ENCODE results near the gene NXF1. TPM values are rescaled to one million over a fixed set of nuclear protein-coding genes. Genes with fewer than 3 reads are reported as not detected.
"Not testable (repeated sequence)": the region's sequence is repeated elsewhere in the genome, so short reads cannot be mapped to it uniquely, and the experiment has no call there.

NXF1 gene
- total RNA-seq, 1 donor: 31.1 TPM

- no peak overlapping the region for H3K27ac ChIP-seq (ENCODE audit: low read depth, low read length)
- H3K27me3 ChIP-seq (ENCODE audit: insufficient read depth, low read length): no peaks in the 10 kb centered on the region
- no peak overlapping the region for H3K4me2 ChIP-seq (ENCODE audit: insufficient read depth, low read length)
- H3K4me1 ChIP-seq (ENCODE audit: insufficient read depth, low read length): peaks cover 18% of the 10 kb centered on the region
- no peak overlapping the region for H2AFZ ChIP-seq (ENCODE audit: low read length)
- no peaks in the 10 kb centered on the region for H4K20me1 ChIP-seq (ENCODE audit: insufficient read depth, low read length)
- peak; percentile 49 for DNase-seq (ENCODE audit: insufficient read length, low spot score, missing footprints)
- peaks cover 7% of the 10 kb centered on the region for H3K36me3 ChIP-seq (ENCODE audit: insufficient read depth, low read length)
- H3K9me3 ChIP-seq (ENCODE audit: low read depth, low read length): no peaks in the 10 kb centered on the region
- TF ChIP-seq, protein P1, sequence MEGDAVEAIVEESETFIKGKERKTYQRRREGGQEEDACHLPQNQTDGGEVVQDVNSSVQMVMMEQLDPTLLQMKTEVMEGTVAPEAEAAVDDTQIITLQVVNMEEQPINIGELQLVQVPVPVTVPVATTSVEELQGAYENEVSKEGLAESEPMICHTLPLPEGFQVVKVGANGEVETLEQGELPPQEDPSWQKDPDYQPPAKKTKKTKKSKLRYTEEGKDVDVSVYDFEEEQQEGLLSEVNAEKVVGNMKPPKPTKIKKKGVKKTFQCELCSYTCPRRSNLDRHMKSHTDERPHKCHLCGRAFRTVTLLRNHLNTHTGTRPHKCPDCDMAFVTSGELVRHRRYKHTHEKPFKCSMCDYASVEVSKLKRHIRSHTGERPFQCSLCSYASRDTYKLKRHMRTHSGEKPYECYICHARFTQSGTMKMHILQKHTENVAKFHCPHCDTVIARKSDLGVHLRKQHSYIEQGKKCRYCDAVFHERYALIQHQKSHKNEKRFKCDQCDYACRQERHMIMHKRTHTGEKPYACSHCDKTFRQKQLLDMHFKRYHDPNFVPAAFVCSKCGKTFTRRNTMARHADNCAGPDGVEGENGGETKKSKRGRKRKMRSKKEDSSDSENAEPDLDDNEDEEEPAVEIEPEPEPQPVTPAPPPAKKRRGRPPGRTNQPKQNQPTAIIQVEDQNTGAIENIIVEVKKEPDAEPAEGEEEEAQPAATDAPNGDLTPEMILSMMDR (IDR thresholded peaks at IDR 0.05; ENCODE audit: extremely low read depth, low read depth, low read length): no peak
- peaks cover 19% of the 10 kb centered on the region for H3K79me2 ChIP-seq (ENCODE audit: insufficient read depth, low read length)
- H3K4me3 ChIP-seq (ENCODE audit: insufficient read depth, low read length): no peak overlapping the region
Measured at GRCh38 chr11:62774407-62774806, 30.8 kb downstream of the NXF1 start.

DNA sequence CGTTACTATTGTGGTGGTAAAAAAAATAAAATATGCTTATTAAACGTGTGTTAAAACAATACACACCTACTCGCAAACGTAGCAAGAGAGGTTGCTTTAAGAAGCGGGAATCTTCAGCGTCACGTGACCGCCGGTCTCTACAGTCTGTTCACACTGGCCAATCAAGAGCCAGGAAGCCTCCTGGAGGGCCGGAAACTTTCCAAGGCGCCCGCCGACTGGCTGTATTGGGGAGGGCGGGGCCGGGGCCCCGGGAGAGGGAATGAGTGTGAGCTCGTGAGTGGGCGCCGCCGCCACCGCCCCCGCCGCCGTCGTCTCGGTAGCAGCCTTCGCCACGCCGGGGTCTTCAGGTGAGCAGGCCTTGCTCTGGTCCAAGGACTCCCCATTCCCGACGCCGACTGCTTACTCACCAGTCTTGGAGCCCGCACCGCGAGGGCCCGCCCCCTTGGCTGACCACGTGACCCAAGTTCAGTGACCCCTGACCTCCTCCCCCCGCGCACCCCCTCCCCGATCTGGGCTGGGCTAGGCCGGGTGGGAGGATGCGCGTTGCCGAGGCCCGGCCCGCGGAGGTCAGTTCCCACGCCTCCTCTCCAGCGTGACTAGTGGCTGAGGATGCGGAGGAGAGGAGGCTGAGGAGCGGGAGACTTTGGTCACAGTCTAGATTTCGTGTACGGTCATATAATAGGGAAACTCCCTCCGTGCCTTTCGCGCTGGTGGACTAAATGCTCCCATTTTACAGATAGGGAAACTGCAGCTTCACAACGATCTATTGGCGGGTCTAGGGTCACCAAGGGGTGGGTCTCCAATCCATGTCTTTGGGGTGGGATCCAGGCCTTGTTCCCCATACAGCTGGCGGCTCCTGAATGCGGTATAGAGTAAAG is 33.9 kb downstream of the NXF1 start, which contains the start of gene TAF6L:
TSS of gene TAF6L (plus strand) at position 253 of the 878 bp plus-strand sequence. CDS start 4,388 bp downstream, outside the sequence.
- H2AFZ ChIP-seq (ENCODE audit: low read length): peak within 1 kb of the TSS; percentile 95
- H4K20me1 ChIP-seq (ENCODE audit: insufficient read depth, low read length): no peaks in the 10 kb centered on the region
- TF ChIP-seq, protein P1 (IDR thresholded peaks at IDR 0.05; ENCODE audit: extremely low read depth, low read depth, low read length): no peak
- H3K9me3 ChIP-seq (ENCODE audit: low read depth, low read length): no peaks in the 10 kb centered on the region
- peak; percentile 98 for DNase-seq (ENCODE audit: insufficient read length, low spot score, missing footprints)
- H3K4me1 ChIP-seq (ENCODE audit: insufficient read depth, low read length): peaks cover 18% of the 10 kb centered on the region
- peak within 1 kb of the TSS; percentile 90 for H3K27ac ChIP-seq (ENCODE audit: low read depth, low read length)
- H3K79me2 ChIP-seq (ENCODE audit: insufficient read depth, low read length): peaks cover 19% of the 10 kb centered on the region
- peak within 1 kb of the TSS; percentile 84 for H3K4me3 ChIP-seq (ENCODE audit: insufficient read depth, low read length)
- H3K27me3 ChIP-seq (ENCODE audit: insufficient read depth, low read length): no peaks in the 10 kb centered on the region
- peaks cover 23% of the 10 kb centered on the region for H3K36me3 ChIP-seq (ENCODE audit: insufficient read depth, low read length)
- peak within 1 kb of the TSS; percentile 87 for H3K4me2 ChIP-seq (ENCODE audit: insufficient read depth, low read length)

- H3K4me3 ChIP-seq (ENCODE audit: insufficient read depth, low read length): peak overlapping the region; percentile 84
- H3K4me2 ChIP-seq (ENCODE audit: insufficient read depth, low read length): peak overlapping the region; percentile 87
- peaks cover 24% of the 10 kb centered on the region for H3K36me3 ChIP-seq (ENCODE audit: insufficient read depth, low read length)
- TF ChIP-seq, protein P1 (IDR thresholded peaks at IDR 0.05; ENCODE audit: extremely low read depth, low read depth, low read length): no peak
- no peaks in the 10 kb centered on the region for H4K20me1 ChIP-seq (ENCODE audit: insufficient read depth, low read length)
- peak overlapping the region; percentile 90 for H3K27ac ChIP-seq (ENCODE audit: low read depth, low read length)
- H3K27me3 ChIP-seq (ENCODE audit: insufficient read depth, low read length): no peaks in the 10 kb centered on the region
- peaks cover 18% of the 10 kb centered on the region for H3K4me1 ChIP-seq (ENCODE audit: insufficient read depth, low read length)
- peaks cover 19% of the 10 kb centered on the region for H3K79me2 ChIP-seq (ENCODE audit: insufficient read depth, low read length)
- peak overlapping the region; percentile 95 for H2AFZ ChIP-seq (ENCODE audit: low read length)
- peak; percentile 66 for DNase-seq (ENCODE audit: insufficient read length, low spot score, missing footprints)
- no peaks in the 10 kb centered on the region for H3K9me3 ChIP-seq (ENCODE audit: low read depth, low read length)
Measured at GRCh38 chr11:62770778-62771143, 34.5 kb downstream of the NXF1 start.

DNA sequence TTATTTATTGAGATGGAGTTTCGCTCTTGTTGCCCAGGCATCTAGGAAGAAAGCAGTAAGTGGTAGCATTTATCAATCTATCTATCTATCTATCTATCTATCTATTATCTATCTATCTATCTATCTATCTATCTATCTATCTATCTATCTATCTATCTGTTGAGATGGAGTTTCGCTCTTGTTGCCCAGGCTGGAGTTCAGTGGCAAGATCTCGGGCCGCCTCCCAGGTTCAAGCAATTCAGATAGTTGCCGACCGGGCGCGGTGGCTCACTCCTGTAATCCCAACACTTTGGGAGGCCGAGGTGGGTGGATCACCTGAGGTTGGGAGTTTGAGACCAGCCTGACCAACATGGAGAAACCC is 44.4 kb downstream of the NXF1 start:
- H3K27ac ChIP-seq (ENCODE audit: low read depth, low read length); H3K27me3 ChIP-seq (ENCODE audit: insufficient read depth, low read length); DNase-seq (ENCODE audit: insufficient read length, low spot score, missing footprints); H4K20me1 ChIP-seq (ENCODE audit: insufficient read depth, low read length); H3K9me3 ChIP-seq (ENCODE audit: low read depth, low read length); H3K4me1 ChIP-seq (ENCODE audit: insufficient read depth, low read length): not testable (repeated sequence)
- peaks cover 16% of the 10 kb centered on the region for H3K79me2 ChIP-seq (ENCODE audit: insufficient read depth, low read length)
- peak overlapping the region; percentile 95 for H3K4me2 ChIP-seq (ENCODE audit: insufficient read depth, low read length)
- H3K36me3 ChIP-seq (ENCODE audit: insufficient read depth, low read length): peaks cover 12% of the 10 kb centered on the region
- H3K4me3 ChIP-seq (ENCODE audit: insufficient read depth, low read length): peak overlapping the region; percentile 98
- H2AFZ ChIP-seq (ENCODE audit: low read length): peak overlapping the region; percentile 35
